Measurements from ENCODE around the gene DEF6.

DEF6 gene

DNA sequence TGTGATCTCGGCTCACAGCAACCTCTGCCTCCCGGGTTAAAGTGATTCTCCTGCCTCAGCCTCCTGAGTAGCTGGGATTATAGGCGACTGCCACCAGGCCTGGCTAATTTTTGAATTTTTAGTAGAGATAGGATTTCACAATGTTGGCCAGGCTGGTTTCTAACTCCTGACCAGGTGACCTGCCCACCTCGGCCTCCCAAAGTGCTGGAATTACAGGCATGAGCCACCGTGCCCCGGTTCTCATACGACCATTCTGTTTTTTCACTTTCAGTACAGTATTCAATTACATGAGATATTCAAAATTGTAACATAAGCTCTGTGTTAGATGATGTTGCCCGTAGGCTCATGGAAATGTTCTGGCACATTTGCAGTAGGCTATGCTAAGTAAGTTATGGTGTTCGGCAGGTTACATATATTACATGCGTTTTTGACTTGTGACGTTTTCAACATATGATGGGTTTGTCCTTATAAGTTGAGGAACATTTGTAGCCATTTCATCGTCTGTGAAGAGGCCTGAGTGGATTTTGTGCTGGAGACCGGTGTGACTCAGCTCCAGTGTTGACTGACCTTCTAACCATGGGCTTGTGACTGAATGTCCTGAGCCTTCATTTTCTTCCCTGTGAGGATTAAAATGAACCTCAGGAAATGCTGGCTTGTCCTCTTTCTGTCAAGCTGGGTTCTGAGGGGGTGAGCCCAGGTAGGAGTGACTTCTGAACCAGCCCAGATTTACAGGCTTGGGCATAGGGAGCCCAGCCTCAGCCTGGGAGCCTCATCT lies 56.9 kb downstream of the DEF6 start:
- FAIRE-seq = no peak

DNA sequence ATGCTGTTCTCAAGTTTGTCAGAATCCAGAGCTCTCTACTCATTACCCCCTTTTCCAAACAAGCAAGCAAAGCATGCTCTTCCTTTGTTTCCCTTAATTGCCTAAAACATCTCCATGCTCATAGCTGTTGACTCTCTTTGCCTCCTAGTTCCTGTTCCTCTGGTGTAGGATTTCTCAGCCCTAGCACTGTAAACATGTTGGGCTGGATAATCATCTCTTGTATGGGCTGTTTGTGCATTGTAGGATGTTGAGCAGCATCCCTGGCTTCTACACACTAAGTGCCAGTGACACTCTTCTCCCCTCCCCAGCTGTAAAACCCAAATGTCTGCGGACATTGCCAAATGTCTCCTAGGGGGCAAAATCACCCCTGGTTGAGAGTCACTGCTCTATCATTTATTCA lies 58.8 kb downstream of the DEF6 start:
- no peak for FAIRE-seq

DNA sequence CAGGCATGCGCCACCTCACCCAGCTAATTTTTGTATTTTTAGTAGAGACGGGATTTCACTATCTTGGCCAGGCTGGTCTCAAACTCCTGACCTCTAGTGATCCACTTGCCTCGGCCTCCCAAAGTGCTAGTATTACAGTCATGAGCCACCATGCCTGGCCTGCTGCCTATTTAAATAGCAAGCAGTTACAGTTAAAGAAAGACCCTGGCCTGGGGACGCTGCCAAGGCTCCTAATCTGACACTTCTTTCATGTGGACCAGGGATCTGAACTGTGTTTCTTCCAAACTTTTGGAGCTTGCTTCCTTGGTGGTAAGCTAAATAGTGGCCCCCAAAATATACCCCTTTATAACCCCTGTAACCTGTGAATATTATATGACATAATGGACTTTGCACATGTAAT lies 60.1 kb downstream of the DEF6 start:
- no peak for FAIRE-seq

DNA sequence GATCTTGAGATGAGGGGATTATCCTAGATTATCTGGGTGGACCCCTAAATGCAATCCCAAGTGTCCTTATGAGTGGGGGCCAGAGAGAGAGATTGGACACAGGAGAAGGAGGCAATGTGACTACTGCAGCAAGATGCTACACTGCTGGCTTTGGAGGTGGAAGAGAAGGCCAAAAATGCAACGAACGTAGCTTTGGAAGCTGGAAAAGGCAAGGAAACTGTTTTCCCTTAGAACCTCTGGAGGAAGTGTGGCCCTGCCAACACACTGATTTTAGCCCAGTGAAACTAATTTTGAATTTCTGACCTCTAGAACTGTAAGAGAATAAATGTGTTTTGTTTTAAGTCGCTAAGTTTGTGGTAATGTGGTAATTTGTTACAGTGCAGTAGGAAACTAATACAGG lies 60.5 kb downstream of the DEF6 start:
- FAIRE-seq = no peak

DNA sequence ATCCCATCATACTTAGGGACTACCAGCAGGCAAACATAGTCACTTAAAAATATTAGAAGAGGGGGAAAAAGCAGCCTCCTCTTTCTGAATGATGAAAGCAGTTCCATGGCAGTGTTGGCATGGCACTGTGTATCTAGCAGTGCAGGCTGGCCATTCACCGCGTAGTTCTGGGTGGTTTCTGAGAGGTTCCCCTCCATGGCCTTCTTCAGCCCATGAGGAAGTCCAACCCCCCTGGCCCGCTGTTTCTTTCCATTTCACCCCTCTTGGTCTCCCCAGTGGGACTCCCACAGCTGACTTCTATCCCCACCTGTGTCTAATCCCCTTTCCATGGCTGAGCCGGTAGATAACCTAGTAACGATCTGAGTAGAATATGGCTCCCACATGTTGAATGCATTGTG lies 61.7 kb downstream of the DEF6 start:
- no peak for FAIRE-seq

DNA sequence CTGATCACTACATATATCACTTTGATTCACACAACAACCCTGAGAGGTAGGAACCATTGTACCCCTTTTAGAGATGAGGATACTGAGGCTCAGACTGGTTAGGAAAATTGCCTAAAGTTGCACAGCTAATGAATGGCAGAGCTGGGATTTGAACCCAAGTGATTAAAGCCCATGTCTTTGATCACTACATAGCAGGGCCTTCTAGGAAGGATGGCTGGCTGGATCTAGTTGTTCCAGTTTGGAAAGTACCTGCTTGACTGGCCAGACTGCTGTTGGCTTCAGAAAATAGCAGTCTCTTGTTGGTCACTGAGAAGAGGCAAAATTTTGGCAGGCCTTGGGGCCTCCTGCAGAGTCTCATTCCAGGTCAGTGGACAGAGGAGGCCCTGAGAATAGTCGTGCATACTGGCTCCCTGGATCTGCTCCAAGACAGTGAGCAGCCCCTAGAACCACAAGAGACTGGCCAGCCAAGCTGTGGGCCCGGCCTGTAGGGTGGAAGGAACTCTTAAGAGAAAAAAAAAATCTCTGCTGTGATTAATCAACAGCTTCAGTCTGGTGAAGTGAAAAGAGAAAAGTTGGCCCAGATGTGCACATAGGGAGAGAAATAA lies 62.2 kb downstream of the DEF6 start:
- no peak for FAIRE-seq

DNA sequence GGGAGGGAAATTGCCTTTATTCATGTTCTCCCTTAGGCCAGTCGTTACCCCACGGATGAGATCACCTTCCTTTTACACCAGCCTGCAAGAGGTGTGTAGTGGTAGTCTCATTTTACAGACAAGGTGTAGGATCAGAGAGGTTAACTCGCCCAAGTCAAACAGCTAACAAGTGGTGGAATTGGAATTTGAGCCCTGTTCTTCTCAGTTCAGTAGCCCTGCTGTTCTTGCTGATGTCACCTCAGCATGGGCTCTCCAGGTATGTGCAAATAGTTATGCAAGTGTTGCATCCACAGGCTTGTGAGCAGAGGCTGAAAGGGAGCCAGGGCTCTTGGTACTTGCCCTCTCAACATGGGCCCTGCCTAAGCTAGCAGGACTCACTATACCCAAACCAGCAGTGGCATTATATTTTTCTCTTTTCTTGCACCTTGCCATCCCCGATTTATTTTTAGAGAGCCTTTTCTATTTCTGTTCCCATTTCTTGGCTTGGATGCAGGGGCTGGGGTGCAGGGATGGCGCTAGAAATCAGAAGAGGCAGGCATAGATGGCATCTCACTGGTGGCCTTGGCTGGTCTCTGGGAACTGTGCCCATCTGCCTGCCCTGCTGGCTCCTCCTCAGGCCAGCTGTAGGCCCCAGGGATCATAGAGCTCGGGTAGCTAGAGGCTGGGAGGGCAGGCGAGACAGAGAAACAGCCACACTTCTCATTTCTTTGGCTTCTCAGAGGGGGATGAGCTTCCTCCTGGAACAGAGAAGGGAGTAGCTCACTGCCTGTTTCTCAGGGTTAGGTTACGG lies 62.9 kb downstream of the DEF6 start:
- FAIRE-seq = no peak

DNA sequence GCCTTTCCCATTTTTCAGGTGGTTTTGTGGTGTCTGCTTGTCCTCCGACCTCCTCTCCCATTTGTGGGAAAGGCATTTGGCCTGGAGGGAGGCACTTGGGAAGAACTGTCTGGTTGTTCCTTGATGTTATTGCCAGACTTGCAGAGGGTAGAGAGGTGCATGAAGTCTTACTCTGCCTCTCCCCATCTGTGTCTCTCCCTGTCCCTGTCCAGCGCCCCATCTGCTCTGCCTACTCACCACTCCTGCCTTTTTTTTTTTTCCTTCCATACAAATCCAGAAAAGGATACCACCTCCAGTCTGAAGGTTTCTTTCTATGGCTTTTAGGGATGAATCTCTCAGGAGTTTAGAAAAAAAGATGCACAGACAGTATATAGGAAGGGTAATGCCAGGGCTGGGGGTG lies 64.6 kb downstream of the DEF6 start:
- FAIRE-seq = no peak

DNA sequence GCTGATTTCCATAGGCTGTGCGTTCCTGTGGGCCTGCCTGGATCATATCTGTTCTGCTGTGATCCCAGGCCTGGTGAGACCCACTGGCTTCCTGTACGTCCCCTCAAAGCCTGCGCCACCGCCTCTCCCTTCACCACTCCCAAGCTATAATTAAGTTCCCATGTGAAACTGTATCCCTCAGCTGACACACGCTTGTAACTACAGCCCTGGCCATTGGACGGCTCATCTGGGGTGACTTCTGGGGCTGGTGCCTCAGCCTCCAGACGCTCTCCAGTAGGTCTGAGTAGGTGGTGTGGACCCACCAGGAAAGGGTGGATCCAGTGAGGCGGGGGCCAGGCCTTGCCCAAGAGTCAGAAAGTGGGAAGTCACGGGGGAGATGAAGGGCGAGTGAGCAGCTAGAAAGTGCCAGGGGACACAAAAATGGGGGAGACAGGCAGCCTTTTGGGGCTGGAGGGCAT lies 65.7 kb downstream of the DEF6 start:
- FAIRE-seq = no peak

DNA sequence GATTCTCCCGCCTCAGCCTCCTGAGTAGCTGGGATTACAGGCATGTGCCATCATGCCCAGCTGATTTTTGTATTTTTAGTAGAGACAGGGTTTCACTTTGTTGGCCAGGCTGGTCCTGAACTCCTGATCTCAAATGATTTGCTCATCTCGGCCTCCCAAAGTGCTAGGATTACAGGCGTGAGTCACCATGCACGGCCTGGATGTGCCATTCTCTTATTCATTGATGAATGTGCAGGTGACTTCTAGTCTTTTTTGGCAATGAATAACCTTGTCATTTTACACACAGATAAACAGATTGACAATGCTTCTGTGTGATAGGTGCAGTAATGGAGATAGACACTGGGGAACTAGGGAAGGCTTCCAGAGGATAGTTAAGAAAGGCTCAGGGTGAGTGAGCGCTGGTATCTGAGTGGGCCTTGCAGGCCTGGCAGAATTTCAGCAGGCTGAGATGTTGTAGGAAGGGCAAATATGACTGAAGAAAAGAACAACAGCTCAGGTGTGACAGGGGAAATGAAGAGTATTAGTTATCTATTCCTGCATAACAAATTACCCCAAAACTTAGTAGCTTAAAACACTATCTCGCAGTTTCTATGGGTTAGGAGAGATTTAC lies 68.1 kb downstream of the DEF6 start:
- no peak for FAIRE-seq

DNA sequence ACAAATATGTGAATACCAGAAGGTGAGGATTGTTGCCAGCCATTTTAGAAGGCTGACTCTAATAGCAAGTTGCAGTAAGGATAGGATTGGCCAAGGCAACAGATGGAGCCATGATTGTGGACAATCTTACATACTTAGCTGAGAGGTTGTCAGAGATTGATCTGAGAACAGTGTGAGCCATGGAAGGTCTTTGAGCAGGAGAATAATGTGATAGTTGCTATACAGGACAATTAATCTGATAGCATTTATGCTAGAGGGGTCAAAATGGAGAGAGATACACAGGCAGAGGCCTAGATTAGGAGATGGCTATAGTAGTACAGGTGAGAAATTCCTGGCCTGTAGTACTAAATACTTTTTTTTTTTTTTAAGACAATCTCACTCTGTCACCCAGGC lies 68.6 kb downstream of the DEF6 start:
- FAIRE-seq = no peak

DNA sequence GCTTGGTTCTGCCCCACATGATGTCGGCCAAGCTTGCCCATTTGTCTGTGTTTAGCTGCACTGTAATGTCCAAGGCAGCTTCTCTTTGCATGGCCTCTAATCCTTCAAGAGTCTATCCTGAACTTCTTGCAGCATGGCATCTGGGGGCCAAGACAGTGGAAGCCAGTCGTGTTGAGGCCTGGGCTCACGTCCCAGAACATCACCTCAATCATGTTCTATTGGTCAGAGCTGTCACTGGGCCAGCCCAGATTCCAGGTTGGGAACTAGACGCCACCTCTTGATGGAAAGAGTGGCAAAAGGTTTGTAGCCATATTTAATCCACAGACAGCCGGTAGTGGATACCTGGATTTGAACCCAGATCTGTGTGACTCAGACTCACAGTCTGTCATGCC lies 70.0 kb downstream of the DEF6 start:
- no peak for FAIRE-seq

DNA sequence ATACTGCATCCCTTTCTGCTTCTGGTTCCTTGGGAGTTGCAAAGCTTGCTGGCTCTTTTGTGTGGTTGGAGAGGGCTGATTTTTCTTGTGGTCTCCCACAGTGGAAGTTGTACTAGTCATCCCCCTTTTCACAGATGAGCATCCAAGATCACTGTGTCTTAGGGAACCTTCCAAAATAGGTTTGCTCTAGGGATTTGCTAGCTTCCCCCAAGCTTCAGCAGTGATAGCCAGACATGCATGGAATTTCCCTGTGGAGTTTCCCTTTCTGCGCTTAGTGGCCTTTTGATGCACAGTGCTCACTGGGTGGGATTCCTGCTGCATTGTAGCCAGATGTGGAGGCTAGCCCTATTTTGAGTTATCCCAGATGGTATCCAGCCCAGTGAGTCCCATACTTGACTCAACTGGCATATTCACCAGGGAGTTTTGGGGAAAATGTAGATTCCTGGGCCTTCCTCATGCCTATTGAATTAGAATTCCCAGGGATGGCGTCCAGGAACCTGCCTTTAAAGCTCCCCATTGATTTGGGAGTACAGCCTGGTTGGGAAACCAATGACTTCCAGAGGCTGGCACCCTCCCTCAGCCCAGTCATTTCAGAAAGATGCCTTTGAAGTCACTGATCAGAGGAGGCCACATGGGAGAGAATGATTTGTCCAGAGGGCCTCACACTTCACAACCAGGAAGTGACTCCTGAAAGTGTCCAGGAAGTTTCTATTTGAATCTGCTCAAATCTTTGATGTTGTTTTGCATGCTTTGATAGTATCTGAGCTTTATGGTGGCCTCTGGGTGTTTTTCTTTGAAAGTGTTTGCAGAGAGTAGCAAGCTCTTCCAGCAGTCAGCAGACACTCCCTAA lies 70.6 kb downstream of the DEF6 start:
- FAIRE-seq = no peak

DNA sequence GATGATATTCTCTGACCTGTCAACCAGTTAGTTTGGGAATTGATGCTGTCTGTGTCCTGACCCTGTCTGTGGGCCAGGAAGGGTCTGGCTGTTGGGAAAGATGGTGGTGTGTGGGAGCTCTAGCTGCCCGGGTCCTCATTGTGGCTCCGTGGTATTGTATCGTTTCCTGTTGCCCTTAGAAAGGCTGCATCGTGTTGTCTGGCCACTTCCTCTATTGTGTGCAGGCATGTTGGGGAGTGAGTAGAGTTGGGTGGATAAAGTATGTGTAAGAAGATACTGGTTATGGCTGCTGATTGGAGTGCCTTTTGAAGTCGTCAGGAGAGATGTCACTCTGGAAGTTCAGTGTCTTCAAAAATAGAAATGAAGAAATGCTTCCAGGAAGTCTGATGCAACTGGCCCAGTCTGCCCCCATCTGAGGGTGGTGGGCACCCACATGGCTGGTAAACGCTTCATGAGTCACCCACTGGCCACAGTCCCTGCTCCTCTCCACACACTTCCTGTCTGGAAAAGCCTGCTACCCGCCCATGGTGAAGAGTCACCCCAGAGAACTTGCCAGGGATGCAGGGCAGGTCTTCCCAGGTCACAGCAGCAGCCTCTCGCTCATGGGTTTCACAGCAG lies 72.6 kb downstream of the DEF6 start:
- FAIRE-seq = no peak

DNA sequence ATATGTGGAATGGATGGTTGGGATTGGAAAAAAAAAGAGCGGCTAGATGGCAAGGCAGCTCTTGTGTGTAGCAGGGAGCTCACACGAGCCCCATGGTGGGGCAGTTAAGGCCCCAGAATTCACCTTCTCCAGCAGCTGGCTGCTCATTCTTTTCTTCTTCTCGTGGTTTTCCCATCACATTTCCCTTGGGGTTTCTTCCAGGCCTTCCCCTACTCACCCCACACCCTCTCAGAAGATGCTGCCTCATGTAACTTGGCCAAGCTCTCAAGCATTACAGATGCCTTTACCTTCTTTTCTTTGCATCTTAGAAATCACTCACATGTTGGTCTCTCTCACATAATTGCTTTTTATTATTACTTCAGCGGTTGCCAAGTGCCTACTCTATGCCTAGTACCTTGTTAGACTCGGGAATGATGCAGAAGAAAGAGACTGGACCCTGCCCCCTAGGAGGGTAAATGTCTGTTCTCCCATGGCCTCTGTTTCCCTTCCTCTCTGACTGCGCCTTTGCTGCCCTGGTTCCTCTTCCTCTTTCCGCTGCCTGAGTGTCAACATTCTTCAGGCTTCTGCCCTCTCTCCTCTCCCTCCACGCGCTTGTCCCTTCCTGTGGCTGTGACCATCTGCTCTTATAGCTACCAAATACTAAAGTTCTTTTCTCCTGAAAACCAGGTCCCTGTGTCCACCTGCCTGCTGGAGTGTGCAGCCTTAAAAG lies 73.3 kb downstream of the DEF6 start:
- FAIRE-seq = no peak
